GM12875 (cell line): ENCODE measurements around the gene THAP5.

ENCODE experiments used
- H3K4me3 ChIP-seq: one replicate; pipeline ENCODE4 v1.5.1; 2011; ENCODE audit warnings: low read depth, low read length, control low read depth
- TF ChIP-seq, protein P1 (sequence below): IDR thresholded peaks from 2 replicates; pipeline ENCODE4 v1.5.1; 2011; ENCODE audit warnings: low read depth, mild to moderate bottlenecking, control low read depth, inconsistent platforms, low read length, moderate library complexity, borderline replicate concordance; ENCODE audit not compliant: insufficient read depth

THAP5 gene, protein sequence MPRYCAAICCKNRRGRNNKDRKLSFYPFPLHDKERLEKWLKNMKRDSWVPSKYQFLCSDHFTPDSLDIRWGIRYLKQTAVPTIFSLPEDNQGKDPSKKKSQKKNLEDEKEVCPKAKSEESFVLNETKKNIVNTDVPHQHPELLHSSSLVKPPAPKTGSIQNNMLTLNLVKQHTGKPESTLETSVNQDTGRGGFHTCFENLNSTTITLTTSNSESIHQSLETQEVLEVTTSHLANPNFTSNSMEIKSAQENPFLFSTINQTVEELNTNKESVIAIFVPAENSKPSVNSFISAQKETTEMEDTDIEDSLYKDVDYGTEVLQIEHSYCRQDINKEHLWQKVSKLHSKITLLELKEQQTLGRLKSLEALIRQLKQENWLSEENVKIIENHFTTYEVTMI

DNA sequence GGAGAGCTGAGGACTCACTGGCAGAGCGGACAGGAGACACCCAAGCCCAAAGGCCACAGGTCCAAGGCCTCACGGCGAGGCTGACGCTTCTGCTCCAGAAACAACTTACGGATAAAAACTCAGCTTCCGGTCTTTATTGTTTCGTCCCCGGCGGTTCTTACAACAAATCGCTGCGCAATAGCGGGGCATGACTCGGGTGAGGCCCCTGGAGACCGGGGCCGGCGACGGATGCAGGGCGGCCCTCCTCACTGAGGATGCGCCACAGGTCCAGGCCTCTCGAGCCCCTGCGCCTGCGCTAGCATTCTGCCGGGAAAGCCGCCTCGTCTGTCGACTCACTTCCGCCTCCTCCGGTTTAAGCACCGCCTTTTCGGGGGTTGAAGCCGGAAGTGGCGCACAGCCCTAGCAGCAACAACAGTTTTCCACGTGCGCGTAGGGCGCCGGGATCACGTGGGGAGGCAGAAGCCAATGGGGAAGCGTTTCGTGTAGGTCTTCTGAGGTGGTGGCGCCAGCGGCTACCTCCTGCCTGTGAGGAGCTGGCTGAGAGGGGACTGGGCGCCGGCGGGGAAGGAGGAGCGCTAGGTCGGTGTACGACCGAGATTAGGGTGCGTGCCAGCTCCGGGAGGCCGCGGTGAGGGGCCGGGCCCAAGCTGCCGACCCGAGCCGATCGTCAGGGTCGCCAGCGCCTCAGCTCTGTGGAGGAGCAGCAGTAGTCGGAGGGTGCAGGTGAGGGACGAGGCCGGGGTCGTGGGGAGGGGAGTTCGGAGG is at the start of gene THAP5, which contains the start of gene DNAJB9:
THAP5 (minus strand) TSS at position 326 of the 765 bp plus-strand sequence; CDS start at position 189, 137 bp downstream.
DNAJB9 (plus strand) TSS at position 494 of the 765 bp plus-strand sequence. CDS start 1,853 bp downstream, outside the sequence.
- H3K4me3 ChIP-seq = peak within 1 kb of the TSS; percentile 97
- TF ChIP-seq, protein P1, sequence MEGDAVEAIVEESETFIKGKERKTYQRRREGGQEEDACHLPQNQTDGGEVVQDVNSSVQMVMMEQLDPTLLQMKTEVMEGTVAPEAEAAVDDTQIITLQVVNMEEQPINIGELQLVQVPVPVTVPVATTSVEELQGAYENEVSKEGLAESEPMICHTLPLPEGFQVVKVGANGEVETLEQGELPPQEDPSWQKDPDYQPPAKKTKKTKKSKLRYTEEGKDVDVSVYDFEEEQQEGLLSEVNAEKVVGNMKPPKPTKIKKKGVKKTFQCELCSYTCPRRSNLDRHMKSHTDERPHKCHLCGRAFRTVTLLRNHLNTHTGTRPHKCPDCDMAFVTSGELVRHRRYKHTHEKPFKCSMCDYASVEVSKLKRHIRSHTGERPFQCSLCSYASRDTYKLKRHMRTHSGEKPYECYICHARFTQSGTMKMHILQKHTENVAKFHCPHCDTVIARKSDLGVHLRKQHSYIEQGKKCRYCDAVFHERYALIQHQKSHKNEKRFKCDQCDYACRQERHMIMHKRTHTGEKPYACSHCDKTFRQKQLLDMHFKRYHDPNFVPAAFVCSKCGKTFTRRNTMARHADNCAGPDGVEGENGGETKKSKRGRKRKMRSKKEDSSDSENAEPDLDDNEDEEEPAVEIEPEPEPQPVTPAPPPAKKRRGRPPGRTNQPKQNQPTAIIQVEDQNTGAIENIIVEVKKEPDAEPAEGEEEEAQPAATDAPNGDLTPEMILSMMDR = no peak

DNA sequence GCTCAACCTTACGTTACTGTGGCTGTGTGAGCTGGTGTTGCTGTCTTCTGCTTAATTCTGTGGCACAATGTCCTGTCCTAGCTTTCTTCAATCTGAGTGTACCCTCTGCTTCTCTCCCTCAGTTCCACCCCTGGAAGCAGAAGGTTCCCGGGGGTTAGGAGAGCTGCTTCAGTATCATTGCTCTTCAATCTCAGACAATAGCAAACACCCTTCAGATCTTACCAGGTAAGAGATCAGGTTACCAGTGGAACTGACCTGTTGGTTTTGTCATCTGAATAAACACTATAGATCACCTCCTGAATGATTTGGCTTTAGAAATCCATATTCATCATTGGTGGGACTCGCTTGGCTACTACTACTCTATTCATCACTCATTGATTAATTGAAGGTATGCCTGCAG is 48.5 kb upstream of the THAP5 start:
- no peak overlapping the region for H3K4me3 ChIP-seq
- TF ChIP-seq, protein P1 = no peak

DNA sequence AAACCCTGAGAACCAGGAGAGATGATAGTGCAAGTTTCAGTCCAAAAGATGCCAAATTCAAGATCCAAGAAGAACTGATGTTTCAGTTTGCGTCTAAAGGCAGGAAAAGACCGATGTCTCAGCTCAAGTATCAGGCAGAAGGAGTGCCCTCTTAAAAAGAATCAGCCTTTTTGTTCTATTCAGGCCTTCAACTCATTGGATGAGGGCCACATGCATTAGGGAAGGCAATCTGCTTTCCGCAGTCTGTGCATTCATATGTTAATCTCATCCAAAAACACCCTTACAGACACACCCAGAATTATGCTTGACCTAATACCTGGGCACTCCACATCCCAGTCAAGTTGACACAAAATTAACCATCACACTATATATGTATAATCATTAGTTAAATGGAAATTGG is 45.4 kb upstream of the THAP5 start:
- H3K4me3 ChIP-seq = no peak overlapping the region
- TF ChIP-seq, protein P1 = no peak

DNA sequence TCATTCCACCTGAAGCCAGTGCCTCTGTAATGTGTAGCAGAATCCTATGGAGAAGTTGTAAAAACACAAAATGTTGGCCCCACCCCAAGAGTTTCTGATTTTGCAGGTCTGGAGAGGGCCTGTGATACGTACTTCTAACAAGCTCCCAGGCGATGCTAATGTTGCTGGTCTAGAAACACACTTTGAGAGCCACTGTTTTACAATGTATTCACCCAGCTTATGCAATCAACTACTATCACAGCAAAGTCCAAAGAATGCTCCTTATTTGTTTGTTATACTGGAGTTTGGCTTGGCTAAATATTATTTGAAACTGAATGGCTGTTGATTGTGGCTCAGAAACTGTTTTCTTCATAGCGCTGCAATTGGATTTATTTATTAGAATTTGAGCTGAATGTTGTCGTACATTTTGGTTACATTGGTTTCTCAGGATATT is 44.5 kb upstream of the THAP5 start:
- no peak overlapping the region for H3K4me3 ChIP-seq
- TF ChIP-seq, protein P1 = no peak

DNA sequence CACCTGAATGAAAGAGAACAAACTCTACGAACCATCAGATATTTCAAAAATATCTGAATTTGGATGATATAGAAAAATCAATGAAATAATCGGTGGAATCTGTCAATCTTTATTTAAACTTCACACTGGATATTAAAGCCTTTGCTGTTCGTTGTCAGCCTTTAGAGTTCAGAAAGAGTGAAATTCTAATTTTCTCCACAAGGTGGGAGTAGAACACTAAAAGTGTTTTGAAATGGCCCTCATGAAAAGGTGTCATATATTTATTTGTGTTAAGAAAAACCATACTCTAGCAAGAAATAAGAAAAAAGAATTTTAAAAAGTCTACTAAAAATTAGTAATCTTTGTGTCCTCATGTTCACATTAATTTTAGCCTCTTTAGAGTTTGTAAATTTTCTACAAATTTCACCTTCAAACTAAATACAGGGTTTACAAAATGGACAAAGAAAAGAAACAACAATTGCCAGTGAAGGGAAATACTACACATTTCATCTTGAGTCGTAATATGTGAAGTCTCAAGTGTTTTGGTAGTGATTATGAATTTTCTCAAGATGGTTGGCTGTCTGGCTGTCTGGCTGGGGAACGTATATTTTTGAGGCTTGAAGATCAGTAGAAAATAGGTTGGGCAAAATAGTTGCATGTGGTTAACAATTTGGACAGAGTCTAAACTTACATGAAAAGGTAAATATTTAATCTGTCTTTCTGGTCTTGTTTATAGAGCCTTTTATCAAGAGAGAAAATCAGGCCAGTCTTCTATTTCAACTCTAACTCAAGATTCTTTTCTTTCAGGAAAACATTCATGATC is 43.8 kb upstream of the THAP5 start:
- TF ChIP-seq, protein P1 = peak; percentile 25; the same call in 1 of the 2 replicates
- no peak overlapping the region for H3K4me3 ChIP-seq

DNA sequence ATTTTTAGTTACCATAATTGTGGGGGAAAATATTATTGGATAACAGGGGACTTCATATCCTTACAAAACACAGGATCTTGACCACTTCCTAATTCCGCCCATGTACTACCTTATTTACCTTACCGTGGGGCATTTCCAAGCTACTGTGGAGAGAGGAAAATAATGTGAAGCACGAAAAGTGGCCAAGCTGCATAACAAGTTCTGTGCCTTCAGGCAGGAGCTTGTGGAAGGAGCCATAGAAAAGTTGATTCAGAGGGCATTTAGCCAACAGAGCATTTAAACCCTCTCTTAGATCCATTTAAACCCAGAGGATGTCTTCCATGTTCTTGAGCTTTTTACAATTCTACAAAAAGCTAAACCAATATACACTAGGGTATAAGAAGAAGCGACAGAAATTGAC is 41.8 kb upstream of the THAP5 start:
- no peak overlapping the region for H3K4me3 ChIP-seq
- TF ChIP-seq, protein P1 = no peak
